ENCODE results near the gene ENTPD8.

GRCh38 chr9:137478962-137479861 is 38.1 kb upstream of the ENTPD8 start:
- no peak for TF ChIP-seq POLR2A (IDR thresholded peaks at IDR 0.05)
- TF ChIP-seq CTCF (IDR thresholded peaks at IDR 0.05) = no peak
